Heart right ventricle (tissue), 16 donors: Measurements from ENCODE around the gene CCDC3. TPM values are rescaled to one million over a fixed set of nuclear protein-coding genes. Genes with fewer than 3 reads are reported as not detected.

Experiments
- ATAC-seq, 8 donors: fragments of 200-7000 bp; cut with Tn5 transposase; one replicate each; pipeline ENCODE4 v1.9.1; 2020; ENCODE audit warnings: mild to moderate bottlenecking in 8 of 8, moderate library complexity in 8 of 8, moderate number of reproducible peaks in 1 of 8
- DNase-seq, 2 donors: peaks; one replicate each; pipeline ENCODE4 v3.0.0-alpha.2; 2020
- H3K27ac ChIP-seq, 10 donors: fragments of 200-600 bp; sonication (generic) in 2 of 10; one replicate each; pipeline versions ENCODE4 v1.5.0 to v1.8.0; 2020 to 2022; ENCODE audit warnings: mild to moderate bottlenecking in 3 of 10
- H3K27me3 ChIP-seq, 7 donors: fragments of 200-600 bp; one replicate each; pipeline ENCODE4 v1.8.0; 2021 to 2022; ENCODE audit warnings: mild to moderate bottlenecking in 2 of 7
- H3K36me3 ChIP-seq, 9 donors: fragments of 200-600 bp; sonication (generic) in 1 of 9; one replicate each; pipeline versions ENCODE4 v1.5.0 to v1.8.0; 2020 to 2022; ENCODE audit warnings: mild to moderate bottlenecking in 2 of 9
- H3K4me1 ChIP-seq, 9 donors: fragments of 200-600 bp; sonication (generic) in 1 of 9; one replicate each; pipeline versions ENCODE4 v1.5.0 to v1.8.0; 2020 to 2022; ENCODE audit warnings: mild to moderate bottlenecking in 4 of 9
- H3K4me3 ChIP-seq, 10 donors: fragments of 200-600 bp; sonication (generic) in 2 of 10; one replicate each; pipeline versions ENCODE4 v1.5.0 to v1.8.0; 2020 to 2022; ENCODE audit warnings: mild to moderate bottlenecking in 7 of 10, moderate library complexity in 2 of 10
- H3K9me3 ChIP-seq, 11 donors: fragments of 200-600 bp in 10 of 11; sonication (generic) in 2 of 11; one replicate each; pipeline versions ENCODE4 v1.5.0 to v1.8.0; 2013 to 2022; ENCODE audit warnings: mild to moderate bottlenecking in 2 of 11, control low read depth in 1 of 11, moderate library complexity in 1 of 11
- CTCF ChIP-seq, 9 donors: fragments of 200-600 bp; sonication (generic) in 2 of 9; IDR thresholded peaks; one replicate each; pipeline versions ENCODE4 v1.5.0 to v1.8.0; 2021 to 2022; ENCODE audit warnings: antibody characterized with exemption in 9 of 9, mild to moderate bottlenecking in 5 of 9, moderate library complexity in 1 of 9
- WGBS, 2 donors: extraction: QIAGEN DNeasy Blood & Tissue Kit; methylation state at CpG; one replicate each; pipeline ENCODE4 v1.1.7; 2013; ENCODE audit warnings: inconsistent platforms in 1 of 2; 5-methylcytosine and 5-hydroxymethylcytosine counted together
- intact Hi-C, 10 donors: fragments of 100-400 bp; cut with DNase I; formaldehyde crosslinking; loops; one replicate each; pipeline versions ENCODE4 v1.11.1 to v1.14.2; 2022
- polyA plus RNA-seq, 2 donors: library from polyadenylated mRNA; stranded (reverse); fragments of 200-250 nt; gene quantifications; one replicate each; pipeline ENCODE4 v1.2.3, GENCODE V29; 2013
- total RNA-seq, 10 donors: library from RNA; stranded (reverse); fragmentation: NEBNext Ultra II Directional in 3 of 10; extraction: Animal tissue kit (Norgen Biotek cat#: 25700) in 3 of 10; gene quantifications; one replicate each; pipeline versions ENCODE4 v1.2.1 to v1.2.4, GENCODE V29; 2021 to 2023
- donor health status: Arrhythmogenic right ventricular cardiomyopathy.
- donor health status: ischemic (EF 13 %, LVEDD 7.1; RV severe dilation, severe dysfunction).
- donor health status: healthy with polysubstance abuse.
- donor health status: DM: no; HTN: yes; CAD: no.
- donor health status: DM: no; HTN: no; CAD: no.
- donor health status: ischemic (EF 25% LVEDD 6.9; RV normal size, moderate dysfunction).
- donor health status: ischemic (EF 25% LVEDD 5.7; RV mildly dilated, moderate dysfunction).
- donor health status: healthy.
- donor health status: DM: yes; HTN: yes; CAD: no.
- donor health status: Ischemic cardiomyopathy.
- donor health status: ischemic (EF 35%, LVEDD 5.7; RV mildly dilated, moderate dysfunction).
- donor health status: nonischemic (EF 11% LVEDD 7.7; RV severe dilation, severe dysfunction).
- donor health status: DM: yes; HTN: yes; CAD: no.
- donor health status: PGD.
- donor health status: ischemic (EF 29% LVEDD 5.4; RV normal size, mild dysfunction).
- donor health status: nonischemic (EF 23%, LVEDD 6.1; RV moderate dilation, normal function).

Gene CCDC3
- total and polyA plus RNA-seq, 12 donors: 2.6 to 14.3 (median 6.9) TPM

GRCh38 chr10:12954866-12955265, 46.6 kb downstream of the CCDC3 start:
- Histone ChIP-seq H3K4me1 (no peaks in the 10 kb centered on the region), H3K9me3 (peaks cover 0 to 19% (median 0%) of the 10 kb centered on the region in 11 donors), H3K27me3 (peaks cover 0 to 5% (median 0%) of the 10 kb centered on the region in 7 donors), H3K27ac (no peak overlapping the region), H3K36me3 (no peaks in the 10 kb centered on the region), H3K4me3 (no peak overlapping the region)
- TF ChIP-seq CTCF (IDR thresholded peaks at IDR 0.05): no peak
- DNase-seq (no peak), ATAC-seq (no peak)
- intact Hi-C loops: no loop called here
- WGBS, 2 donors: 0% methylated on average over 1 of the region's 1 CpG

- DNase-seq: no peak
- Histone ChIP-seq H3K27ac (no peak overlapping the region), H3K9me3 (peaks cover 0 to 15% (median 0%) of the 10 kb centered on the region in 11 donors), H3K4me3 (no peak overlapping the region), H3K36me3 (no peaks in the 10 kb centered on the region), H3K4me1 (peaks cover 0 to 4% (median 0%) of the 10 kb centered on the region in 9 donors), H3K27me3 (no peaks in the 10 kb centered on the region)
- intact Hi-C loops: no loop called here
- TF ChIP-seq CTCF (IDR thresholded peaks at IDR 0.05): no peak
- no peak for ATAC-seq
- 83 to 84% methylated on average over 5 of the region's 5 CpGs for WGBS, 2 donors
Measured at GRCh38 chr10:12950583-12951128, 50.9 kb downstream of the CCDC3 start.

- no peak overlapping the region for H3K27ac ChIP-seq
- TF ChIP-seq CTCF (IDR thresholded peaks at IDR 0.05): no peak
- intact Hi-C loops: no loop called here
- no peaks in the 10 kb centered on the region for H3K36me3 ChIP-seq
- H3K4me1 ChIP-seq: peaks cover 0 to 4% (median 0%) of the 10 kb centered on the region in 9 donors
- peaks cover 0 to 15% (median 0%) of the 10 kb centered on the region in 11 donors for H3K9me3 ChIP-seq
- ATAC-seq (no peak), DNase-seq (no peak)
- no peaks in the 10 kb centered on the region for H3K27me3 ChIP-seq
- 76 to 83% methylated on average over 4 of the region's 4 CpGs for WGBS, 2 donors
- no peak overlapping the region for H3K4me3 ChIP-seq
Measured at GRCh38 chr10:12949248-12949647, 52.3 kb downstream of the CCDC3 start.

GRCh38 chr10:12947741-12948140, 53.8 kb downstream of the CCDC3 start:
- intact Hi-C loops: no loop called here
- 92 to 94% methylated on average over 3 of the region's 3 CpGs for WGBS, 2 donors
- ATAC-seq: no peak

More at GRCh38 chr10:12947741-12948140, 53.8 kb downstream of the CCDC3 start:
- H3K27me3 ChIP-seq: no peaks in the 10 kb centered on the region
- H3K36me3 ChIP-seq: no peaks in the 10 kb centered on the region
- H3K4me3 ChIP-seq: no peak overlapping the region
- peaks cover 0 to 3% (median 0%) of the 10 kb centered on the region in 11 donors for H3K9me3 ChIP-seq
- H3K27ac ChIP-seq: no peak overlapping the region
- H3K4me1 ChIP-seq: peaks cover 0 to 4% (median 0%) of the 10 kb centered on the region in 9 donors
- TF ChIP-seq CTCF (IDR thresholded peaks at IDR 0.05): no peak
- DNase-seq: no peak
